ENCODE results near the gene HES4. TPM values are rescaled to one million over a fixed set of nuclear protein-coding genes. Genes with fewer than 3 reads are reported as not detected.

HES4 gene
- total and polyA plus RNA-seq, 2 of the 13 experiments (the other 11 are each of a cell fraction or from before 2014, with no cell fraction given) = 8.8 to 10.6 TPM

DNA sequence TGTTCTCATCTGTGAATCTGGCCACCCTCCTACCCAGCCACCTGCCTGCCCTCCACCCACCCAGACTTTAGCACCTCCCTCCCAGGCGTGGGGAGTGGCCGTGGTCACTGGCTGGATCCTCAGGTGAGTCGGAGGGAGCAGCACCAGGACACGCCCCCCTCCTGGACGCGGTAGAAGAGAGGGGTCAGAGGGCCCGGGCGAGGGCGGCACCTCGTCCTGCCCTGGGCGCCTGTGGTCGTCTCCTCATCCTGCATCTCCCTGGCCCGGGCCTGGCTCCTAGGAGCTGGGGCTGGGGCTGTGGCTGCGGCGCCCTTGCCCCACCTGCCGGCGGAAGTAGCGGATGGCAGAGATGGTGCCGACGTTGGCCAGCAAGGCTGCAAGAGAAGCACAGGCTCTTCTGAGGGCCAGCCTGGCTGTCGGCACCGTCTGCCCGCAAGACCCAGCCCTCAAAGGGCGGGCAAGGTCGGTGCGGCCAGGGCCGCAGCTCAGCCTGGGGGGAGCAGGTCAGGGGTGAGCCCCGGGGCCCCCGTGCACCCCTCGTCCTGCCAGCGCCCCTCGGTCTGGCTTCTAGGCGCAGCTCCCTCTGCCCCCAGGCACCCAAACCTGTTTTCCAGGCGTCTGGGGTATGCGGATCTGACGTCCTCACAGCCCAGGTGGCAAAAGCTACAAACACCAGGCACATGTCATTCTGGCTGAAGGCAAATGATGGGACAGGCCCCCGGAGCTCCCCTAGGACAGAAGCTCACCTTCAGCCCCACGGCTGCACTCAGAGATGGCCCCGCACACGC lies 23.8 kb downstream of the HES4 start (continued):
- peak; percentile 53; the same call in 1 of the 2 replicates for TF ChIP-seq HDAC1 (CRISPR knock-in tag; IDR thresholded peaks at IDR 0.05)
- peak; percentile 53 for TF ChIP-seq ZNF777 (CRISPR knock-in tag; IDR thresholded peaks at IDR 0.05)
- peak; percentile 71 for TF ChIP-seq STAG1 (CRISPR knock-in tag; IDR thresholded peaks at IDR 0.05)
- TF ChIP-seq FOXC1 (CRISPR knock-in tag; IDR thresholded peaks at IDR 0.05; ENCODE audit: borderline replicate concordance) = no peak
- no peak for TF ChIP-seq ZKSCAN8 (CRISPR knock-in tag; IDR thresholded peaks at IDR 0.05; ENCODE audit: borderline replicate concordance)
- no peak for TF ChIP-seq NR2F1 (CRISPR knock-in tag; IDR thresholded peaks at IDR 0.05)
- no peak for TF ChIP-seq MBD4 (IDR thresholded peaks at IDR 0.05; ENCODE audit: borderline replicate concordance, low read length)
- no peak for TF ChIP-seq SRSF9 (IDR thresholded peaks at IDR 0.05; ENCODE audit: borderline replicate concordance, insufficient read depth, low read depth, low read length, poor library complexity, severe bottlenecking)
- TF ChIP-seq SAP130 (CRISPR knock-in tag; IDR thresholded peaks at IDR 0.05; ENCODE audit: low read depth) = peak; percentile 63
- TF ChIP-seq ZSCAN31 (CRISPR knock-in tag; IDR thresholded peaks at IDR 0.05; ENCODE audit: low read depth) = no peak
- no peak for TF ChIP-seq FOXO1 (CRISPR knock-in tag; IDR thresholded peaks at IDR 0.05)
- TF ChIP-seq REL (CRISPR knock-in tag; conservative IDR thresholded peaks at IDR 0.05) = no peak
- TF ChIP-seq ZNF253 (CRISPR knock-in tag; IDR thresholded peaks at IDR 0.05; ENCODE audit: borderline replicate concordance) = no peak
- no peak for TF ChIP-seq EP300 (IDR thresholded peaks at IDR 0.05; ENCODE audit: low read depth in 2 of 2, low read length in 2 of 2)
- no peak for TF ChIP-seq EP300 (CRISPR knock-in tag; IDR thresholded peaks at IDR 0.05; ENCODE audit: borderline replicate concordance)
- TF ChIP-seq SUZ12 (IDR thresholded peaks at IDR 0.05; ENCODE audit: low read depth, low read length) = no peak
- TF ChIP-seq FOXK1 (CRISPR knock-in tag; IDR thresholded peaks at IDR 0.05; ENCODE audit: borderline replicate concordance, low read depth) = no peak
- no peak for TF ChIP-seq GZF1 (CRISPR knock-in tag; IDR thresholded peaks at IDR 0.05)
- no peak for TF ChIP-seq ZNF562 (CRISPR knock-in tag; IDR thresholded peaks at IDR 0.05; ENCODE audit: borderline replicate concordance)
- TF ChIP-seq, protein P1, sequence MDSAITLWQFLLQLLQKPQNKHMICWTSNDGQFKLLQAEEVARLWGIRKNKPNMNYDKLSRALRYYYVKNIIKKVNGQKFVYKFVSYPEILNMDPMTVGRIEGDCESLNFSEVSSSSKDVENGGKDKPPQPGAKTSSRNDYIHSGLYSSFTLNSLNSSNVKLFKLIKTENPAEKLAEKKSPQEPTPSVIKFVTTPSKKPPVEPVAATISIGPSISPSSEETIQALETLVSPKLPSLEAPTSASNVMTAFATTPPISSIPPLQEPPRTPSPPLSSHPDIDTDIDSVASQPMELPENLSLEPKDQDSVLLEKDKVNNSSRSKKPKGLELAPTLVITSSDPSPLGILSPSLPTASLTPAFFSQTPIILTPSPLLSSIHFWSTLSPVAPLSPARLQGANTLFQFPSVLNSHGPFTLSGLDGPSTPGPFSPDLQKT (CRISPR knock-in tag; IDR thresholded peaks at IDR 0.05; ENCODE audit: borderline replicate concordance) = no peak
- no peak for TF ChIP-seq ZNF816 (CRISPR knock-in tag; IDR thresholded peaks at IDR 0.05; ENCODE audit: borderline replicate concordance)
- no peak for TF ChIP-seq HMG20B (CRISPR knock-in tag; conservative IDR thresholded peaks at IDR 0.05)
- TF ChIP-seq CBX1 (IDR thresholded peaks at IDR 0.05; ENCODE audit: low read depth) = no peak
- no peak for TF ChIP-seq ZNF790 (CRISPR knock-in tag; IDR thresholded peaks at IDR 0.05; ENCODE audit: borderline replicate concordance)
- no peak for TF ChIP-seq ZNF614 (CRISPR knock-in tag; IDR thresholded peaks at IDR 0.05; ENCODE audit: borderline replicate concordance)
- TF ChIP-seq, protein P2, sequence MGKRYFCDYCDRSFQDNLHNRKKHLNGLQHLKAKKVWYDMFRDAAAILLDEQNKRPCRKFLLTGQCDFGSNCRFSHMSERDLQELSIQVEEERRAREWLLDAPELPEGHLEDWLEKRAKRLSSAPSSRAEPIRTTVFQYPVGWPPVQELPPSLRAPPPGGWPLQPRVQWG (CRISPR knock-in tag; IDR thresholded peaks at IDR 0.05; ENCODE audit: borderline replicate concordance, low read depth) = no peak
- TF ChIP-seq IRF2 (CRISPR knock-in tag; IDR thresholded peaks at IDR 0.05) = no peak
- no peak for TF ChIP-seq SMAD3 (CRISPR knock-in tag; IDR thresholded peaks at IDR 0.05)
- TF ChIP-seq, protein P3, sequence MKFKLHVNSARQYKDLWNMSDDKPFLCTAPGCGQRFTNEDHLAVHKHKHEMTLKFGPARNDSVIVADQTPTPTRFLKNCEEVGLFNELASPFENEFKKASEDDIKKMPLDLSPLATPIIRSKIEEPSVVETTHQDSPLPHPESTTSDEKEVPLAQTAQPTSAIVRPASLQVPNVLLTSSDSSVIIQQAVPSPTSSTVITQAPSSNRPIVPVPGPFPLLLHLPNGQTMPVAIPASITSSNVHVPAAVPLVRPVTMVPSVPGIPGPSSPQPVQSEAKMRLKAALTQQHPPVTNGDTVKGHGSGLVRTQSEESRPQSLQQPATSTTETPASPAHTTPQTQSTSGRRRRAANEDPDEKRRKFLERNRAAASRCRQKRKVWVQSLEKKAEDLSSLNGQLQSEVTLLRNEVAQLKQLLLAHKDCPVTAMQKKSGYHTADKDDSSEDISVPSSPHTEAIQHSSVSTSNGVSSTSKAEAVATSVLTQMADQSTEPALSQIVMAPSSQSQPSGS (CRISPR knock-in tag; IDR thresholded peaks at IDR 0.05) = no peak
- TF ChIP-seq ELF3 (CRISPR knock-in tag; IDR thresholded peaks at IDR 0.05) = no peak

Data from HepG2 (cell line).